Skeletal muscle satellite cell (primary cell): ENCODE data around the gene SORCS2.

ENCODE experiments used
- H3K27me3 ChIP-seq: 2 replicates; pipeline ENCODE4 v1.7.0; 2013; ENCODE audit warnings: low read length; ENCODE audit not compliant: control insufficient read depth, insufficient read depth
- H3K36me3 ChIP-seq: 2 replicates; pipeline ENCODE4 v1.7.0; 2013; ENCODE audit warnings: mild to moderate bottlenecking, control low read depth, low read length; ENCODE audit not compliant: insufficient read depth
- H3K4me1 ChIP-seq: 2 replicates; pipeline ENCODE4 v1.7.0; 2013; ENCODE audit warnings: low read length; ENCODE audit not compliant: control insufficient read depth, insufficient read depth
- H3K4me2 ChIP-seq: 2 replicates; pipeline ENCODE4 v1.7.0; 2013; ENCODE audit warnings: mild to moderate bottlenecking, low read length
- H3K4me3 ChIP-seq: 2 replicates; pipeline ENCODE4 v1.7.0; 2013; ENCODE audit warnings: low read length
- H3K9ac ChIP-seq: 2 replicates; pipeline ENCODE4 v1.7.0; 2013; ENCODE audit warnings: mild to moderate bottlenecking, low read depth, low read length, moderate library complexity
- H3K9me3 ChIP-seq: replicated peaks from 2 replicates; pipeline ENCODE4 v1.7.0; 2013; ENCODE audit warnings: mild to moderate bottlenecking, control low read depth, low read length

SORCS2 gene

GRCh38 chr4:7708238-7708637 is 515.9 kb downstream of the SORCS2 start:
- Histone ChIP-seq H3K4me1 (no peaks in the 10 kb centered on the region), H3K4me3 (no peak overlapping the region), H3K36me3 (no peaks in the 10 kb centered on the region), H3K4me2 (no peak overlapping the region), H3K9me3 (no peaks in the 10 kb centered on the region), H3K9ac (no peak overlapping the region), H3K27me3 (peaks cover 14% of the 10 kb centered on the region)

- H3K9ac ChIP-seq = no peak overlapping the region
- H3K27me3 ChIP-seq = peaks cover 14% of the 10 kb centered on the region
- H3K4me2 ChIP-seq = no peak overlapping the region
- no peak overlapping the region for H3K4me3 ChIP-seq
- H3K36me3 ChIP-seq = no peaks in the 10 kb centered on the region
- no peaks in the 10 kb centered on the region for H3K9me3 ChIP-seq
- H3K4me1 ChIP-seq = no peaks in the 10 kb centered on the region
Observed at GRCh38 chr4:7708981-7709380, 516.6 kb downstream of the SORCS2 start.

- Histone ChIP-seq H3K36me3 (no peaks in the 10 kb centered on the region), H3K4me3 (no peak overlapping the region), H3K4me1 (no peaks in the 10 kb centered on the region), H3K27me3 (peaks cover 15% of the 10 kb centered on the region), H3K9ac (no peak overlapping the region), H3K9me3 (no peaks in the 10 kb centered on the region), H3K4me2 (no peak overlapping the region)
Observed at GRCh38 chr4:7709431-7709830, 517.1 kb downstream of the SORCS2 start.

- Histone ChIP-seq H3K36me3 (no peaks in the 10 kb centered on the region), H3K9ac (no peak overlapping the region), H3K9me3 (no peaks in the 10 kb centered on the region), H3K27me3 (peaks cover 18% of the 10 kb centered on the region), H3K4me2 (no peak overlapping the region), H3K4me3 (no peak overlapping the region), H3K4me1 (no peaks in the 10 kb centered on the region)
Observed at GRCh38 chr4:7710126-7710525, 517.8 kb downstream of the SORCS2 start.

- H3K4me3 ChIP-seq = no peak overlapping the region
- no peaks in the 10 kb centered on the region for H3K36me3 ChIP-seq
- H3K9me3 ChIP-seq = no peaks in the 10 kb centered on the region
- H3K4me2 ChIP-seq = no peak overlapping the region
- no peak overlapping the region for H3K9ac ChIP-seq
- peaks cover 13% of the 10 kb centered on the region for H3K27me3 ChIP-seq
- H3K4me1 ChIP-seq = no peaks in the 10 kb centered on the region
Observed at GRCh38 chr4:7710576-7711306, 518.4 kb downstream of the SORCS2 start.

- no peaks in the 10 kb centered on the region for H3K36me3 ChIP-seq
- no peaks in the 10 kb centered on the region for H3K9me3 ChIP-seq
- H3K27me3 ChIP-seq = peaks cover 13% of the 10 kb centered on the region
- no peak overlapping the region for H3K4me3 ChIP-seq
- no peak overlapping the region for H3K9ac ChIP-seq
- no peak overlapping the region for H3K4me2 ChIP-seq
- no peaks in the 10 kb centered on the region for H3K4me1 ChIP-seq
Observed at GRCh38 chr4:7711307-7711963, 519.1 kb downstream of the SORCS2 start.

- no peak overlapping the region for H3K4me3 ChIP-seq
- no peak overlapping the region for H3K4me2 ChIP-seq
- H3K27me3 ChIP-seq = peaks cover 13% of the 10 kb centered on the region
Observed at GRCh38 chr4:7712021-7712671, 519.8 kb downstream of the SORCS2 start.

GRCh38 chr4:7713757-7714156 is 521.4 kb downstream of the SORCS2 start:
- H3K9ac ChIP-seq = no peak overlapping the region
- H3K4me3 ChIP-seq = no peak overlapping the region
- peaks cover 11% of the 10 kb centered on the region for H3K27me3 ChIP-seq
- H3K4me2 ChIP-seq = no peak overlapping the region
- H3K4me1 ChIP-seq = no peaks in the 10 kb centered on the region
- H3K9me3 ChIP-seq = no peaks in the 10 kb centered on the region
- H3K36me3 ChIP-seq = no peaks in the 10 kb centered on the region

More at GRCh38 chr4:7712021-7712671, 519.8 kb downstream of the SORCS2 start:
- Histone ChIP-seq H3K36me3 (no peaks in the 10 kb centered on the region), H3K4me1 (no peaks in the 10 kb centered on the region), H3K9me3 (no peaks in the 10 kb centered on the region), H3K9ac (no peak overlapping the region)

- Histone ChIP-seq H3K27me3 (peaks cover 9% of the 10 kb centered on the region), H3K4me1 (no peaks in the 10 kb centered on the region), H3K4me3 (no peak overlapping the region), H3K36me3 (no peaks in the 10 kb centered on the region), H3K4me2 (no peak overlapping the region), H3K9ac (no peak overlapping the region), H3K9me3 (no peaks in the 10 kb centered on the region)
Observed at GRCh38 chr4:7714176-7714575, 521.8 kb downstream of the SORCS2 start.

GRCh38 chr4:7714738-7715137 is 522.4 kb downstream of the SORCS2 start:
- Histone ChIP-seq H3K9ac (no peak overlapping the region), H3K4me1 (no peaks in the 10 kb centered on the region), H3K36me3 (no peaks in the 10 kb centered on the region), H3K27me3 (peaks cover 9% of the 10 kb centered on the region), H3K4me2 (no peak overlapping the region), H3K9me3 (no peaks in the 10 kb centered on the region), H3K4me3 (no peak overlapping the region)

GRCh38 chr4:7715271-7716009 is 523.1 kb downstream of the SORCS2 start:
- Histone ChIP-seq H3K27me3 (peaks cover 12% of the 10 kb centered on the region), H3K36me3 (no peaks in the 10 kb centered on the region), H3K4me1 (no peaks in the 10 kb centered on the region), H3K9me3 (no peaks in the 10 kb centered on the region), H3K4me3 (no peak overlapping the region), H3K9ac (no peak overlapping the region), H3K4me2 (no peak overlapping the region)
